ENCODE results near the gene MAX.

DNA sequence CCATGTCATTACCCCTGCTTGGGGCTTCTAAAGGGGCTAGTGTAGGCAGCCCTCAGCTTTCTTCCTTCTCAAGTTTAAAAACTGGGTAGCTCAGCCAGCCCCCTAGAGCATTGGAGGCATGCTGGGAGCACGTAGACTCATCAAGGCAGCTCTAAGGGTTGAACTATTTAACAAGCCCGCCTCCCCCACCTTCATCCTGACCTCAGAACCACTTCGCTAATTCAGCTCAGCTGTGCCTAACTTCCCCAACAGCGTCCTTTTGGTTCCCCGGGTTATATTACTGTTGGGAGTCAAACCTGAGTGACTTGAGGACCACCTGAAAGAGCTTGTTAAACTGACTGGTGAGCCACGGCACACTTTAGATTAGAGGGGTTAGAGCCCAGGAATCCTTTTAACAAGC, 30.1 kb downstream of the MAX start:
- TF ChIP-seq, protein P1, sequence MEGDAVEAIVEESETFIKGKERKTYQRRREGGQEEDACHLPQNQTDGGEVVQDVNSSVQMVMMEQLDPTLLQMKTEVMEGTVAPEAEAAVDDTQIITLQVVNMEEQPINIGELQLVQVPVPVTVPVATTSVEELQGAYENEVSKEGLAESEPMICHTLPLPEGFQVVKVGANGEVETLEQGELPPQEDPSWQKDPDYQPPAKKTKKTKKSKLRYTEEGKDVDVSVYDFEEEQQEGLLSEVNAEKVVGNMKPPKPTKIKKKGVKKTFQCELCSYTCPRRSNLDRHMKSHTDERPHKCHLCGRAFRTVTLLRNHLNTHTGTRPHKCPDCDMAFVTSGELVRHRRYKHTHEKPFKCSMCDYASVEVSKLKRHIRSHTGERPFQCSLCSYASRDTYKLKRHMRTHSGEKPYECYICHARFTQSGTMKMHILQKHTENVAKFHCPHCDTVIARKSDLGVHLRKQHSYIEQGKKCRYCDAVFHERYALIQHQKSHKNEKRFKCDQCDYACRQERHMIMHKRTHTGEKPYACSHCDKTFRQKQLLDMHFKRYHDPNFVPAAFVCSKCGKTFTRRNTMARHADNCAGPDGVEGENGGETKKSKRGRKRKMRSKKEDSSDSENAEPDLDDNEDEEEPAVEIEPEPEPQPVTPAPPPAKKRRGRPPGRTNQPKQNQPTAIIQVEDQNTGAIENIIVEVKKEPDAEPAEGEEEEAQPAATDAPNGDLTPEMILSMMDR (IDR thresholded peaks at IDR 0.05; ENCODE audit: low read depth, low read length), result no peak
- TF ChIP-seq POLR2A (IDR thresholded peaks at IDR 0.05; ENCODE audit: extremely low read depth, insufficient read length), result no peak
- no peak; the same call in 1 of the 2 replicates for TF ChIP-seq MAX (IDR thresholded peaks at IDR 0.05; ENCODE audit: low read depth, low read length)
- TF ChIP-seq MYC (IDR thresholded peaks at IDR 0.05; ENCODE audit: low read depth, low read length), result peak; percentile 19; the same call in 1 of the 2 replicates

Measured in NB4 (cell line).